ENCODE data around the gene GRIFIN.

The GRIFIN gene

DNA sequence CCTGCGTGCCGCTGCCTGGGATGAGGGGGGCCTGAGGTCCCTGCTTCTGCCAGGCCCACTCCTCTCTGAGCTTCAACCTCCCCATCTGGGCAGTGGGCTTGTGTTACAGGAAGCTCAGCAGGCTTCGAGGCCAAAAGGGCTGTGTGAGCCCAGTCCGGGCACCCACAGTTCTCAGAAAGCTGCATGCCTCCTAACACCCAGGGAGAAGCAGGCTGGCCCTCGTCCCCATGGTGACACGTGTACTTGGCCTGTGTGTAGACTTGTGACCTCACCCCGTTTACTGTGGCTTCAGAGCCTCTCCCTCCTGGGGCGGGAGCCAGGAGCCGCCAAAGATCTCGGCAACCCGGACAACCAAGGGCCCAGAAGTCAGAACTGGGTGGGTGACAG, 2.2 kb upstream of the GRIFIN start:
- Histone ChIP-seq H4K20me1 (ENCODE audit: control insufficient read depth, insufficient read depth, low read depth, low read length) (no peaks in the 10 kb centered on the region; the same call in 1 of the 2 replicates), H3K9me3 (ENCODE audit: control insufficient read depth, insufficient read depth, low read length) (no peaks in the 10 kb centered on the region), H3K4me2 (ENCODE audit: low read length) (no peak overlapping the region), H3K27me3 (ENCODE audit: control insufficient read depth, low read length) (no peaks in the 10 kb centered on the region), H3K4me3 (ENCODE audit: low read length) (no peak overlapping the region), H3F3A (ENCODE audit: control insufficient read depth, insufficient read depth) (no peaks in the 10 kb centered on the region), H3K9me2 (replicated peaks; ENCODE audit: control insufficient read depth, low read length) (no peaks in the 10 kb centered on the region), H3K79me2 (ENCODE audit: control insufficient read depth, low read length) (no peaks in the 10 kb centered on the region), H3K27ac (ENCODE audit: low read depth, low read length) (no peak overlapping the region), H3K36me3 (ENCODE audit: control insufficient read depth, low read length) (no peaks in the 10 kb centered on the region), H3K4me1 (ENCODE audit: control insufficient read depth, low read length) (peaks cover 3% of the 10 kb centered on the region; the same call in 1 of the 2 replicates)
- TF ChIP-seq, protein P1, sequence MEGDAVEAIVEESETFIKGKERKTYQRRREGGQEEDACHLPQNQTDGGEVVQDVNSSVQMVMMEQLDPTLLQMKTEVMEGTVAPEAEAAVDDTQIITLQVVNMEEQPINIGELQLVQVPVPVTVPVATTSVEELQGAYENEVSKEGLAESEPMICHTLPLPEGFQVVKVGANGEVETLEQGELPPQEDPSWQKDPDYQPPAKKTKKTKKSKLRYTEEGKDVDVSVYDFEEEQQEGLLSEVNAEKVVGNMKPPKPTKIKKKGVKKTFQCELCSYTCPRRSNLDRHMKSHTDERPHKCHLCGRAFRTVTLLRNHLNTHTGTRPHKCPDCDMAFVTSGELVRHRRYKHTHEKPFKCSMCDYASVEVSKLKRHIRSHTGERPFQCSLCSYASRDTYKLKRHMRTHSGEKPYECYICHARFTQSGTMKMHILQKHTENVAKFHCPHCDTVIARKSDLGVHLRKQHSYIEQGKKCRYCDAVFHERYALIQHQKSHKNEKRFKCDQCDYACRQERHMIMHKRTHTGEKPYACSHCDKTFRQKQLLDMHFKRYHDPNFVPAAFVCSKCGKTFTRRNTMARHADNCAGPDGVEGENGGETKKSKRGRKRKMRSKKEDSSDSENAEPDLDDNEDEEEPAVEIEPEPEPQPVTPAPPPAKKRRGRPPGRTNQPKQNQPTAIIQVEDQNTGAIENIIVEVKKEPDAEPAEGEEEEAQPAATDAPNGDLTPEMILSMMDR (IDR thresholded peaks at IDR 0.05; ENCODE audit: low read depth, low read length, poor library complexity, severe bottlenecking) = no peak

GRCh38 chr7:2477447-2478398, 1.5 kb upstream of the GRIFIN start:
- Histone ChIP-seq H3K4me1 (ENCODE audit: control insufficient read depth, low read length) (peaks cover 3% of the 10 kb centered on the region; the same call in 1 of the 2 replicates), H3K9me2 (replicated peaks; ENCODE audit: control insufficient read depth, low read length) (no peaks in the 10 kb centered on the region), H3K4me3 (ENCODE audit: low read length) (no peak overlapping the region), H3K27ac (ENCODE audit: low read depth, low read length) (no peak overlapping the region), H3K79me2 (ENCODE audit: control insufficient read depth, low read length) (no peaks in the 10 kb centered on the region), H3K4me2 (ENCODE audit: low read length) (no peak overlapping the region), H3K36me3 (ENCODE audit: control insufficient read depth, low read length) (no peaks in the 10 kb centered on the region), H4K20me1 (ENCODE audit: control insufficient read depth, insufficient read depth, low read depth, low read length) (no peaks in the 10 kb centered on the region; the same call in 1 of the 2 replicates), H3K9me3 (ENCODE audit: control insufficient read depth, insufficient read depth, low read length) (no peaks in the 10 kb centered on the region), H3K27me3 (ENCODE audit: control insufficient read depth, low read length) (no peaks in the 10 kb centered on the region), H3F3A (ENCODE audit: control insufficient read depth, insufficient read depth) (no peaks in the 10 kb centered on the region)
- no peak for TF ChIP-seq EZH2phosphoT487 (IDR thresholded peaks at IDR 0.05; ENCODE audit: borderline replicate concordance, low read length)
- TF ChIP-seq, protein P1 (IDR thresholded peaks at IDR 0.05; ENCODE audit: low read depth, low read length, poor library complexity, severe bottlenecking) = peak; percentile 51

GRCh38 chr7:2476776-2477446, 713 bp upstream of the GRIFIN start:
- H4K20me1 ChIP-seq (ENCODE audit: control insufficient read depth, insufficient read depth, low read depth, low read length) = no peaks in the 10 kb centered on the region; the same call in 1 of the 2 replicates
- no peaks in the 10 kb centered on the region for H3F3A ChIP-seq (ENCODE audit: control insufficient read depth, insufficient read depth)
- TF ChIP-seq EZH2phosphoT487 (IDR thresholded peaks at IDR 0.05; ENCODE audit: borderline replicate concordance, low read length) = no peak
- TF ChIP-seq, protein P1 (IDR thresholded peaks at IDR 0.05; ENCODE audit: low read depth, low read length, poor library complexity, severe bottlenecking) = no peak
- H3K9me3 ChIP-seq (ENCODE audit: control insufficient read depth, insufficient read depth, low read length) = no peaks in the 10 kb centered on the region
- H3K36me3 ChIP-seq (ENCODE audit: control insufficient read depth, low read length) = no peaks in the 10 kb centered on the region
- H3K4me2 ChIP-seq (ENCODE audit: low read length) = no peak overlapping the region
- H3K4me3 ChIP-seq (ENCODE audit: low read length) = no peak overlapping the region
- H3K9me2 ChIP-seq (replicated peaks; ENCODE audit: control insufficient read depth, low read length) = no peaks in the 10 kb centered on the region
- H3K4me1 ChIP-seq (ENCODE audit: control insufficient read depth, low read length) = peaks cover 3% of the 10 kb centered on the region; the same call in 1 of the 2 replicates
- H3K79me2 ChIP-seq (ENCODE audit: control insufficient read depth, low read length) = no peaks in the 10 kb centered on the region
- H3K27ac ChIP-seq (ENCODE audit: low read depth, low read length) = no peak overlapping the region
- no peaks in the 10 kb centered on the region for H3K27me3 ChIP-seq (ENCODE audit: control insufficient read depth, low read length)
